ENCODE results near the gene P2RX4.

Gene P2RX4

DNA sequence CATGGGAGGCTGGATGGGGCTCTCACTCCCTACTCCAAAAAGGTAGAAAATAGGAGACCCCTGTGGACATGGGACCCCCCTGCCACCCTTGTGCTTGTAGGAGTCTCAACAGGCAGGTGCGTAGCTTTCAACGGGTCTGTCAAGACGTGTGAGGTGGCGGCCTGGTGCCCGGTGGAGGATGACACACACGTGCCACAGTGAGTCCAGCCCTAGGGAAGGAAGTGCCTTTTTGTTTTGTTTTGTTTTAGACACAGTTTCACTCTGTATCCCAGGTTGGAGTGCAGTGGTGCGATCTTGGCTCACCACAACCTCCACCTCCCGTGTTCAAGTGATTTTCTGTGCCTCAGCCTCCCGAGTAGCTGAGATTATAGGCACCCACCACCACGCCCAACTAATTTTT, 12.9 kb downstream of the P2RX4 start:
- TF ChIP-seq POLR2AphosphoS5 (IDR thresholded peaks at IDR 0.05; ENCODE audit: low read depth, low read length): no peak
- no peak for TF ChIP-seq TAF1 (IDR thresholded peaks at IDR 0.05; ENCODE audit: borderline replicate concordance, insufficient read depth, low read length)
- no peak for TF ChIP-seq SIN3A (IDR thresholded peaks at IDR 0.05; ENCODE audit: borderline replicate concordance, insufficient read depth, low read length)
- TF ChIP-seq REST (IDR thresholded peaks at IDR 0.05; ENCODE audit: insufficient read depth in 1 of 2, low read depth in 2 of 2, low read length in 2 of 2): no peak
- TF ChIP-seq FOXP2 (optimal IDR thresholded peaks at IDR 0.05; ENCODE audit: borderline replicate concordance, extremely low read depth, extremely low read length, insufficient read depth): no peak

DNA sequence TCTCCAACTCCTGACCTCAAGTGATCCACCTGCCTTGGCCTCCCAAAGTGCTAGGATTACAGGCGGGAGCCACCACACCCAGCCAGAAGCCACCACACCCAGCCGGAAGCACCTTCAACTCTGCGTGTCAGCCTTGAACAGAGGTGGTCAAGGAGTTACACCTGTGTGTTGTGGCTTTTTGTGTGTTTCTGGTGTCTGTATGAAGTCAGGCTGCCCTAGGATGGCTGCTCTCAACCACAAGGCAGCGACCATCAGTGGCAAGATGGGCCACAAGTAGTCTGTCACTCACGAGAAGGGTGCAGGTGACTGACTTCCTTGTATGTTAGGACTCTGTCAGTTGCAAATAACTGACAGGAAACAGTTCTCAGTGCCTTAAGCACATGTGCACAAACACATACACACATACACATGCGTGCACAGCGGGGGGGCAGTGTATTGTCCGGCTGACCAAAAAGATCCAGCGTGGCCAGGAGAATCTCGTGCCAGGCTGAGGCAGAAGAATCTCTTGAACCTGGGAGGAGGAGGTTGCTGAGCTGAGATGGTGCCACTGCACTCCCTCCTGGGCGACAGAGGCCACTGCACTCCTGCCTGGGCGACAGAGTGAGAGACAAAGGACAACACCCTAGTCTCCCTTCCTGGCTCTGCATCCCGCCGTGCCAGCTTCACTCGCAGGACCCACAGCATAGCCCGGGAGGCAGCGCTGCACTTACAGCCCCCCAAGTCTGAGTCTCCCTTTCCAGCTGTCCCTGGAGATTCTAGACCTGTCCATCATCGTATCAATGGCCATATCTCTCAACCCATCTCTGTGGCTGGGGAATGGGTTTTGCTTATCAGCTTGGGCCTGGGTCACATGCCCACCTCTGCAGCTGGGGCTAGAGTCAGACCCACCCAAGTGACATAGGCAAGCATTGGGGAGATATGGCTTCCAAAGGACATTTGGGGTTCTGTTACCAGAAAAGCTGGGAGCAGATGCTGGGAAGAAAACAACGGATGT, 13.7 kb downstream of the P2RX4 start:
- TF ChIP-seq REST (IDR thresholded peaks at IDR 0.05; ENCODE audit: insufficient read depth in 1 of 2, low read depth in 2 of 2, low read length in 2 of 2): no peak
- TF ChIP-seq TAF1 (IDR thresholded peaks at IDR 0.05; ENCODE audit: borderline replicate concordance, insufficient read depth, low read length): no peak
- TF ChIP-seq FOXP2 (optimal IDR thresholded peaks at IDR 0.05; ENCODE audit: borderline replicate concordance, extremely low read depth, extremely low read length, insufficient read depth): no peak
- TF ChIP-seq SIN3A (IDR thresholded peaks at IDR 0.05; ENCODE audit: borderline replicate concordance, insufficient read depth, low read length): no peak
- no peak for TF ChIP-seq POLR2AphosphoS5 (IDR thresholded peaks at IDR 0.05; ENCODE audit: low read depth, low read length)

DNA sequence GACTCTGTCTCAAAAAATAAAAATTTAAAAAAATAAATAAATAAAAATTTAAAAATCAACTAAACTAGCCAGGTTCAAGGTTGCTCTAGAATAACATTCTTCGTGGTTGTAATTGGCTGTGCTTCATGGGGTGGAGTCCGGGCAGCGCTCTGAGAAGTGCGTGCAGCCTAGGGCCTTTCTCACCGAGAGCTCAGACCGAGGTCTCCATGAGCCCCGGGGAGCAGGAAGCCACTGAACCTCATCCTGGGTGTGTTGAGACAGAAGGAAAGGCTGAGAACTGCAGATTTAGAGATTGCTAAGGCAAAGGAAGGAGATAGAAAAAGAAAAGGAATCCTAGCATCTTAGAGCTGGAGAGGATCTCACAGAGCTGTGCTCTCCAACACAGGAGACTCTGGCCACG, 14.7 kb downstream of the P2RX4 start:
- TF ChIP-seq FOXP2 (optimal IDR thresholded peaks at IDR 0.05; ENCODE audit: borderline replicate concordance, extremely low read depth, extremely low read length, insufficient read depth): no peak
- no peak for TF ChIP-seq REST (IDR thresholded peaks at IDR 0.05; ENCODE audit: insufficient read depth in 1 of 2, low read depth in 2 of 2, low read length in 2 of 2)
- no peak for TF ChIP-seq SIN3A (IDR thresholded peaks at IDR 0.05; ENCODE audit: borderline replicate concordance, insufficient read depth, low read length)
- no peak for TF ChIP-seq TAF1 (IDR thresholded peaks at IDR 0.05; ENCODE audit: borderline replicate concordance, insufficient read depth, low read length)
- TF ChIP-seq POLR2AphosphoS5 (IDR thresholded peaks at IDR 0.05; ENCODE audit: low read depth, low read length): no peak

GRCh38 chr12:121226399-121226798, 16.5 kb downstream of the P2RX4 start:
- TF ChIP-seq TAF1 (IDR thresholded peaks at IDR 0.05; ENCODE audit: borderline replicate concordance, insufficient read depth, low read length): no peak
- no peak for TF ChIP-seq POLR2AphosphoS5 (IDR thresholded peaks at IDR 0.05; ENCODE audit: low read depth, low read length)

GRCh38 chr12:121227294-121227693, 17.4 kb downstream of the P2RX4 start:
- TF ChIP-seq REST (IDR thresholded peaks at IDR 0.05; ENCODE audit: insufficient read depth in 1 of 2, low read depth in 2 of 2, low read length in 2 of 2): no peak

All from PFSK-1 (cell line).